GM12878 (cell line): Measurements from ENCODE around the gene SFMBT1. TPM values are rescaled to one million over a fixed set of nuclear protein-coding genes. Genes with fewer than 3 reads are reported as not detected.
"Not testable (repeated sequence)": the region's sequence is repeated elsewhere in the genome, so short reads cannot be mapped to it uniquely, and the experiment has no call there.

ENCODE experiments used
- ATAC-seq: fragments of 200-7000 bp; cut with Tn5 transposase; 3 replicates; pipeline ENCODE4 v1.9.1; 2020; ENCODE audit warnings: mild to moderate bottlenecking, moderate library complexity
- BruUV-seq: library from RNA; stranded (reverse); fragments of 400-500 nt; replicated peaks from 2 replicates; lab custom pipeline; 2021; lab: Mats Ljungman, UMichigan
- CTCF ChIA-PET: fragments of 300-600 bp; sonication (Branson Sonifier 250); formaldehyde crosslinking; extraction: SDS; loops from one replicate; lab custom pipeline; 2021; ENCODE audit warnings: inconsistent platforms; lab: Yijun Ruan, JAX
- POLR2A ChIA-PET: fragments of 350-600 bp; formaldehyde crosslinking; extraction: SDS; loops from one replicate; lab custom pipeline; 2021; ENCODE audit warnings: inconsistent platforms; lab: Charles Lee
- RAD21 ChIA-PET: fragments of 300-600 bp; sonication (Branson Sonifier 250); formaldehyde crosslinking; loops from one replicate; lab custom pipeline; 2023; ENCODE audit warnings: antibody characterized with exemption; ENCODE audit not compliant: unreplicated experiment; lab: Charles Lee
- SMC1A ChIA-PET: fragments of 300-600 bp; sonication (Branson Sonifier 250); formaldehyde crosslinking; loops from one replicate; lab custom pipeline; 2023; ENCODE audit not compliant: unreplicated experiment, uncharacterized antibody; lab: Charles Lee
- DNase-seq: peaks from one replicate; pipeline ENCODE4 v3.0.0-alpha.2; 2011; ENCODE audit warnings: low read depth, low spot score
- FAIRE-seq: peaks from 3 replicates; lab custom pipeline; 2011; peaks lifted over from hg19 to GRCh38; lab: Jason Lieb, UNC
- H2AFZ ChIP-seq: 2 replicates; pipeline ENCODE4 v1.6.0; 2011; ENCODE audit warnings: low read depth, low read length, control low read depth; ENCODE audit not compliant: control insufficient read depth
- H3K27ac ChIP-seq: 2 replicates; pipeline ENCODE4 v1.5.1; 2011; ENCODE audit warnings: control low read depth; ENCODE audit not compliant: control insufficient read depth, insufficient read depth
- H3K27me3 ChIP-seq, 2 experiments: replicated peaks in 1 of 2; 2 replicates each; pipeline versions ENCODE4 v1.6.0 to v1.6.1; 2011; ENCODE audit warnings: low read length in 1 of 2; ENCODE audit not compliant: control insufficient read depth in 2 of 2, insufficient read depth in 2 of 2
- H3K36me3 ChIP-seq, 2 experiments: 2 replicates each; pipeline ENCODE4 v1.5.1; 2011; ENCODE audit warnings: low read length in 1 of 2; ENCODE audit not compliant: control insufficient read depth in 2 of 2, insufficient read depth in 2 of 2
- H3K4me1 ChIP-seq: 2 replicates; pipeline ENCODE4 v1.6.1; 2011; ENCODE audit warnings: mild to moderate bottlenecking, low read length, moderate library complexity, mixed read lengths; ENCODE audit not compliant: control insufficient read depth, insufficient read depth
- H3K4me2 ChIP-seq: 2 replicates; pipeline ENCODE4 v1.6.0; 2011; ENCODE audit warnings: control low read depth; ENCODE audit not compliant: control insufficient read depth, insufficient read depth
- H3K4me3 ChIP-seq: fragments of 200-600 bp; sonication (generic); 2 replicates; pipeline ENCODE4 v1.5.1; 2016
- H3K79me2 ChIP-seq: 2 replicates; pipeline ENCODE4 v1.6.0; 2011; ENCODE audit warnings: low read length; ENCODE audit not compliant: control insufficient read depth, insufficient read depth
- H3K9ac ChIP-seq: 2 replicates; pipeline ENCODE4 v1.8.0; 2011; ENCODE audit warnings: low read length, control low read depth, mixed read lengths; ENCODE audit not compliant: control insufficient read depth, insufficient read depth
- H3K9me3 ChIP-seq: replicated peaks from 3 replicates; pipeline ENCODE4 v1.5.1; 2011; ENCODE audit warnings: mild to moderate bottlenecking, low read length; ENCODE audit not compliant: control insufficient read depth, insufficient read depth
- H4K20me1 ChIP-seq: 2 replicates; pipeline ENCODE4 v1.6.0; 2011; ENCODE audit not compliant: control insufficient read depth, insufficient read depth
- KDM1A ChIP-seq: fragments of 200-600 bp; sonication (generic); IDR thresholded peaks from 2 replicates; pipeline ENCODE4 v1.6.1; 2016; ENCODE audit warnings: borderline replicate concordance
- LARP7 ChIP-seq: fragments of 450-650 bp; IDR thresholded peaks from 2 replicates; pipeline ENCODE4 v1.6.1; 2017; ENCODE audit warnings: mild to moderate bottlenecking
- WGBS: methylation state at CpG from one replicate; pipeline ENCODE4 v1.1.6; 2016; ENCODE audit warnings: low lambda C conversion rate; ENCODE audit not compliant: insufficient replicate concordance, insufficient coverage; ENCODE audit errors: missing lambda C conversion rate; 5-methylcytosine and 5-hydroxymethylcytosine counted together
- in situ Hi-C: fragments of 300-500 bp; cut with MboI; formaldehyde crosslinking; loops from 9 replicates; pipeline ENCODE4 v1.14.3; 2018; ENCODE audit warnings: mixed read lengths
- intact Hi-C: fragments of 100-400 bp; cut with micrococcal nuclease; formaldehyde crosslinking; loops from one replicate; pipeline ENCODE4 v1.14.2; 2022; ENCODE audit not compliant: unreplicated experiment
- polyA plus RNA-seq, 11 experiments: library from polyadenylated mRNA; depleted of rRNA in 4 of 11; unstranded in 6 of 11; stranded (reverse) in 5 of 11; fragments of >200 nt; fragmentation: Nextera tagmentation in 4 of 11; fragmentation: Illumina TruSeq in 1 of 11; extraction: Ambion mirVana in 4 of 11; extraction: Trizol in 1 of 11; gene quantifications; 1 replicate in 1 of 11; 2 replicates in 10 of 11; pipeline versions ENCODE4 v1.2.1 to v1.2.3, GENCODE V29; 2011 to 2016; ENCODE audit warnings: inconsistent platforms in 2 of 11, missing spikeins in 2 of 11, low read depth in 1 of 11
- total RNA-seq, 4 experiments: library from RNA; depleted of rRNA in 3 of 4; stranded (reverse); fragments of >200 nt in 3 of 4; fragmentation: Illumina TruSeq in 1 of 4; extraction: Trizol in 1 of 4; gene quantifications; 2 replicates each; pipeline versions ENCODE4 v1.2.1 to v1.2.3, GENCODE V29; 2013 to 2021
- TF ChIP-seq, protein P1 (sequence below): IDR thresholded peaks from 2 replicates; pipeline ENCODE4 v1.6.1; 2011; ENCODE audit warnings: borderline replicate concordance, low read depth, mild to moderate bottlenecking, moderate library complexity, mixed read lengths, low read length; ENCODE audit not compliant: insufficient read depth; ENCODE audit errors: extremely low read length
- TF ChIP-seq, protein P2 (sequence below): fragments of 450-650 bp; IDR thresholded peaks from 2 replicates; pipeline ENCODE4 v1.6.1; 2018; ENCODE audit warnings: borderline replicate concordance, mild to moderate bottlenecking; ENCODE audit not compliant: partially characterized antibody
- TF ChIP-seq, protein P3 (sequence below): fragments of 450-650 bp; IDR thresholded peaks from 2 replicates; pipeline ENCODE4 v1.6.1; 2017; ENCODE audit warnings: antibody characterized with exemption, mild to moderate bottlenecking, moderate library complexity
- TF ChIP-seq, protein P4 (sequence below): IDR thresholded peaks from 2 replicates; pipeline ENCODE4 v1.6.1; 2011; ENCODE audit warnings: low read depth, low read length, improper control_type of control experiment, borderline replicate concordance

The SFMBT1 gene
- total and polyA plus RNA-seq, 10 of the 15 experiments (the other 5 are each of a cell fraction or from before 2014, with no cell fraction given) = 3.2 to 19.5 (median 11.4) TPM

DNA sequence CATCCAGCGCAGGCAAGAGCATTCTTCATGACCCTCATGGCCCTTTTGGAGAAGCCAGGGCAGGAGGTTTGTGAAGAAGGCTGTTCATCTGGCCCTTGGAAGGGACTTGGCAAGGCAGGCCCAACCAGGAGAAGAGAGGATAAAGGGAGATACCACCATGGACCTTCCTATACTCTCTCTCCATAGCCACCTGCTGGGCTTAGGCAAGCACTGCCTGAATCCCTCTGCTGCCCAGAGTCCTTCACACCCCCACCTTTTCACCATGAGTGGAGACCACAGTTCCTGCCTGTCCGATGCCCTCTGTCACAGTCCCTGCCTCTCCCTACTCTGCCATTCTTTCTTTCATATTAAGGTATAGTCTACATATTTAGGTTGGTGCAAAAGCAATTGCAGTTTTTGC, 10.6 kb upstream of the SFMBT1 start (continued):
- TF ChIP-seq LARP7 = no peak
- TF ChIP-seq KDM1A = no peak
- TF ChIP-seq, all 136 proteins: peak for 2

DNA sequence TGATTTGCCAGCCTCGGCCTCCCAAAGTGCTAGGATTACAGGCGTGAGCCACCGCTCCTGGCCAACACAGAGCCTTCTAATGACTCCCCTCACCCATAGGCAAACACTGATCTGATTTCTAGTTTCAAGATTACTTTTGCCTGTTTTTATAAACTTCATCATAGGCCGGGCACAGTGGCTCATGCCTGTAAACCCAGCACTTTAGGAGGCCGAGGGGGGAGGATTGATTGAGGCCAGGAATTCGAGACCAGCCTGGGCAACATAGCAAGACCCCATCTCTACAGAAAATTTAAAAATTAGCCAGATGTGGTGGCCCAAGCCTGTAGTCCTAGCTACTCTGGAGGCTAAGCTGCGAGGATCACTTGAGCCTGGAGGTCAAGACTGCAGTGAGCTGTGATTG, 8.4 kb upstream of the SFMBT1 start:
- H3K4me3 ChIP-seq, in situ Hi-C loops, SMC1A ChIA-PET, intact Hi-C loops, ATAC-seq, H3K27me3 ChIP-seq, H3K4me1 ChIP-seq, H3K79me2 ChIP-seq, DNase-seq, FAIRE-seq, CTCF ChIA-PET, H3K9ac ChIP-seq, BruUV-seq, H3K4me2 ChIP-seq, H3K36me3 ChIP-seq, H3K9me3 ChIP-seq, H4K20me1 ChIP-seq, H3K27ac ChIP-seq, H2AFZ ChIP-seq: not testable (repeated sequence)
- ChIA-PET RAD21 (interaction anchor here (1.0 kb wide), 1 partner anchor 10 kb away, joined by 3 read pairs; no protein-coding TSS in a partner anchor), POLR2A (interaction anchor here (0.6 to 1.2 kb wide), 3 partner anchors 9 to 254 kb away, joined by 3 to 5 read pairs (median 3); partner anchors contain the start of gene SFMBT1)
- WGBS = 39% methylated on average over 7 of the region's 7 CpGs

DNA sequence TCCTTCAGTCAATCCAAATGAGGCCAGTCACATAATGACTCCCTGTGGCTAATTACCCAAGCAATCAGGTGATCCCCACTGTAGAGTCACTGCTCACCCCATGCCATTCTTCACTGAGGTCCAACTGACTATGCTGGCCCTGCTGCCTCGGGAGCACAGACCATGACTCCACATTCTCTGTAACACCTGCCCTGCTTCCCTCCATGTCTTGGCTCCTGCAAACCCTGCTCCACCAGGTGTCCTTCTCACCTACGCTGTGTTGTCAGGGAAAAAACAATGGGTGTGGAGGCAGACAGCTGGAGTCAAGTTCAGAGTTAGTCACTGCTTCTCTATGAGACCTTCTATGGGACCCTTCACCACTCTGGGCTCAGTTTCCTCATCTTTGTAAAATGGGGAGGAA, 6.1 kb upstream of the SFMBT1 start:
- intact Hi-C loops = no loop called here
- ChIA-PET POLR2A (no interaction called here), SMC1A (no interaction called here), RAD21 (no interaction called here), CTCF (interaction anchor here (0.9 kb wide), 1 partner anchor 139 kb away, joined by 3 read pairs; no protein-coding TSS in a partner anchor)
- ATAC-seq (no peak), FAIRE-seq (no peak), DNase-seq (no peak)
- Histone ChIP-seq H3K27ac (no peak overlapping the region), H3K4me1 (peaks cover under 1% of the 10 kb centered on the region; the same call in 1 of the 2 replicates), H3K27me3 (no peaks in the 10 kb centered on the region), H3K9me3 (no peaks in the 10 kb centered on the region), H3K79me2 (no peaks in the 10 kb centered on the region), H3K4me2 (no peak overlapping the region), H3K36me3 (no peaks in the 10 kb centered on the region), H3K4me3 (no peak overlapping the region), H2AFZ (no peak overlapping the region), H3K9ac (no peak overlapping the region), H4K20me1 (no peaks in the 10 kb centered on the region)
- in situ Hi-C loops = no loop called here
- BruUV-seq = no TSS peak
- WGBS = 89% methylated on average over 2 of the region's 2 CpGs
- TF ChIP-seq, protein P1, sequence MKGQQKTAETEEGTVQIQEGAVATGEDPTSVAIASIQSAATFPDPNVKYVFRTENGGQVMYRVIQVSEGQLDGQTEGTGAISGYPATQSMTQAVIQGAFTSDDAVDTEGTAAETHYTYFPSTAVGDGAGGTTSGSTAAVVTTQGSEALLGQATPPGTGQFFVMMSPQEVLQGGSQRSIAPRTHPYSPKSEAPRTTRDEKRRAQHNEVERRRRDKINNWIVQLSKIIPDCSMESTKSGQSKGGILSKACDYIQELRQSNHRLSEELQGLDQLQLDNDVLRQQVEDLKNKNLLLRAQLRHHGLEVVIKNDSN = no peak
- TF ChIP-seq, protein P2, sequence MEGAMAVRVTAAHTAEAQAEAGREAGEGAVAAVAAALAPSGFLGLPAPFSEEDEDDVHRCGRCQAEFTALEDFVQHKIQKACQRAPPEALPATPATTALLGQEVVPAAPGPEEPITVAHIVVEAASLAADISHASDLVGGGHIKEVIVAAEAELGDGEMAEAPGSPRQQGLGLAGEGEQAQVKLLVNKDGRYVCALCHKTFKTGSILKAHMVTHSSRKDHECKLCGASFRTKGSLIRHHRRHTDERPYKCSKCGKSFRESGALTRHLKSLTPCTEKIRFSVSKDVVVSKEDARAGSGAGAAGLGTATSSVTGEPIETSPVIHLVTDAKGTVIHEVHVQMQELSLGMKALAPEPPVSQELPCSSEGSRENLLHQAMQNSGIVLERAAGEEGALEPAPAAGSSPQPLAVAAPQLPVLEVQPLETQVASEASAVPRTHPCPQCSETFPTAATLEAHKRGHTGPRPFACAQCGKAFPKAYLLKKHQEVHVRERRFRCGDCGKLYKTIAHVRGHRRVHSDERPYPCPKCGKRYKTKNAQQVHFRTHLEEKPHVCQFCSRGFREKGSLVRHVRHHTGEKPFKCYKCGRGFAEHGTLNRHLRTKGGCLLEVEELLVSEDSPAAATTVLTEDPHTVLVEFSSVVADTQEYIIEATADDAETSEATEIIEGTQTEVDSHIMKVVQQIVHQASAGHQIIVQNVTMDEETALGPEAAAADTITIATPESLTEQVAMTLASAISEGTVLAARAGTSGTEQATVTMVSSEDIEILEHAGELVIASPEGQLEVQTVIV = no peak
- TF ChIP-seq, protein P3, sequence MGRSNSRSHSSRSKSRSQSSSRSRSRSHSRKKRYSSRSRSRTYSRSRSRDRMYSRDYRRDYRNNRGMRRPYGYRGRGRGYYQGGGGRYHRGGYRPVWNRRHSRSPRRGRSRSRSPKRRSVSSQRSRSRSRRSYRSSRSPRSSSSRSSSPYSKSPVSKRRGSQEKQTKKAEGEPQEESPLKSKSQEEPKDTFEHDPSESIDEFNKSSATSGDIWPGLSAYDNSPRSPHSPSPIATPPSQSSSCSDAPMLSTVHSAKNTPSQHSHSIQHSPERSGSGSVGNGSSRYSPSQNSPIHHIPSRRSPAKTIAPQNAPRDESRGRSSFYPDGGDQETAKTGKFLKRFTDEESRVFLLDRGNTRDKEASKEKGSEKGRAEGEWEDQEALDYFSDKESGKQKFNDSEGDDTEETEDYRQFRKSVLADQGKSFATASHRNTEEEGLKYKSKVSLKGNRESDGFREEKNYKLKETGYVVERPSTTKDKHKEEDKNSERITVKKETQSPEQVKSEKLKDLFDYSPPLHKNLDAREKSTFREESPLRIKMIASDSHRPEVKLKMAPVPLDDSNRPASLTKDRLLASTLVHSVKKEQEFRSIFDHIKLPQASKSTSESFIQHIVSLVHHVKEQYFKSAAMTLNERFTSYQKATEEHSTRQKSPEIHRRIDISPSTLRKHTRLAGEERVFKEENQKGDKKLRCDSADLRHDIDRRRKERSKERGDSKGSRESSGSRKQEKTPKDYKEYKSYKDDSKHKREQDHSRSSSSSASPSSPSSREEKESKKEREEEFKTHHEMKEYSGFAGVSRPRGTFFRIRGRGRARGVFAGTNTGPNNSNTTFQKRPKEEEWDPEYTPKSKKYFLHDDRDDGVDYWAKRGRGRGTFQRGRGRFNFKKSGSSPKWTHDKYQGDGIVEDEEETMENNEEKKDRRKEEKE = no peak
- TF ChIP-seq, protein P4, sequence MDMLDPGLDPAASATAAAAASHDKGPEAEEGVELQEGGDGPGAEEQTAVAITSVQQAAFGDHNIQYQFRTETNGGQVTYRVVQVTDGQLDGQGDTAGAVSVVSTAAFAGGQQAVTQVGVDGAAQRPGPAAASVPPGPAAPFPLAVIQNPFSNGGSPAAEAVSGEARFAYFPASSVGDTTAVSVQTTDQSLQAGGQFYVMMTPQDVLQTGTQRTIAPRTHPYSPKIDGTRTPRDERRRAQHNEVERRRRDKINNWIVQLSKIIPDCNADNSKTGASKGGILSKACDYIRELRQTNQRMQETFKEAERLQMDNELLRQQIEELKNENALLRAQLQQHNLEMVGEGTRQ = no peak
